MCF 10A (cell line): ENCODE data around the gene OAF. TPM values are rescaled to one million over a fixed set of nuclear protein-coding genes. Genes with fewer than 3 reads are reported as not detected.

Experiments
- BruUV-seq: library from RNA; stranded (reverse); fragments of 400-500 nt; replicated peaks from 2 replicates; lab custom pipeline; 2021; lab: Mats Ljungman, UMichigan
- CTCF ChIA-PET: fragments of 300-600 bp; sonication (Branson Sonifier 250); formaldehyde crosslinking; extraction: SDS; loops from one replicate; lab custom pipeline; 2021; ENCODE audit warnings: antibody characterized with exemption, inconsistent platforms; lab: Yijun Ruan, JAX
- POLR2A ChIA-PET: fragments of 300-600, 350-650 bp; sonication (Branson Sonifier 250); formaldehyde crosslinking; extraction: SDS; loops from one replicate; lab custom pipeline; 2020; ENCODE audit warnings: antibody characterized with exemption, inconsistent platforms; lab: Yijun Ruan, JAX
- DNase-seq: peaks from one replicate; pipeline ENCODE4 v3.0.0-alpha.2; 2018; ENCODE audit not compliant: unreplicated experiment
- H3K27ac Mint-ChIP-seq: one replicate; pipeline ENCODE4 v1.8.0; 2022; ENCODE audit warnings: mild to moderate bottlenecking, low read depth, mixed read lengths; ENCODE audit not compliant: unreplicated experiment
- H3K27me3 Mint-ChIP-seq: one replicate; pipeline ENCODE4 v1.8.0; 2022; ENCODE audit warnings: mixed read lengths; ENCODE audit not compliant: insufficient read depth, unreplicated experiment
- H3K36me3 Mint-ChIP-seq: one replicate; pipeline ENCODE4 v1.8.0; 2022; ENCODE audit warnings: mild to moderate bottlenecking, moderate library complexity, mixed read lengths; ENCODE audit not compliant: insufficient read depth, unreplicated experiment
- H3K4me1 Mint-ChIP-seq: one replicate; pipeline ENCODE4 v1.8.0; 2022; ENCODE audit warnings: mixed read lengths; ENCODE audit not compliant: insufficient read depth, unreplicated experiment
- H3K4me3 Mint-ChIP-seq: one replicate; pipeline ENCODE4 v1.8.0; 2022; ENCODE audit warnings: mild to moderate bottlenecking, moderate library complexity, mixed read lengths; ENCODE audit not compliant: unreplicated experiment
- H3K9me3 Mint-ChIP-seq: one replicate; pipeline ENCODE4 v1.8.0; 2022; ENCODE audit warnings: mixed read lengths; ENCODE audit not compliant: unreplicated experiment
- CTCF ChIP-seq: fragments of 200-600 bp; IDR thresholded peaks from one replicate; pipeline ENCODE4 v1.8.0; 2022; ENCODE audit warnings: antibody characterized with exemption, mild to moderate bottlenecking; ENCODE audit not compliant: unreplicated experiment
- intact Hi-C: fragments of 100-400 bp; cut with micrococcal nuclease; formaldehyde crosslinking; loops from 2 replicates; pipeline ENCODE4 v1.14.1; 2022
- total RNA-seq: library from RNA; stranded (reverse); gene quantifications from 2 replicates; pipeline ENCODE4 v1.2.3, GENCODE V29; 2022

The OAF gene
- total RNA-seq, 1 experiment from 2014 or later: 21.6 TPM

GRCh38 chr11:120199613-120200012 lies 11.2 kb upstream of the OAF start:
- no peak overlapping the region for H3K4me3 Mint-ChIP-seq
- no peak overlapping the region for H3K27ac Mint-ChIP-seq
- no TSS peak for BruUV-seq
- H3K27me3 Mint-ChIP-seq: no peaks in the 10 kb centered on the region
- H3K36me3 Mint-ChIP-seq: no peaks in the 10 kb centered on the region
- intact Hi-C loops: no loop called here
- ChIA-PET POLR2A (no interaction called here), CTCF (interaction anchor here (0.6 to 0.7 kb wide), 2 partner anchors 30 to 1272 kb away, joined by 3 read pairs; no protein-coding TSS in a partner anchor)
- H3K4me1 Mint-ChIP-seq: no peaks in the 10 kb centered on the region
- no peak for DNase-seq
- H3K9me3 Mint-ChIP-seq: no peaks in the 10 kb centered on the region
- no peak for TF ChIP-seq CTCF

GRCh38 chr11:120200677-120201076 lies 10.2 kb upstream of the OAF start:
- H3K36me3 Mint-ChIP-seq: no peaks in the 10 kb centered on the region
- H3K4me1 Mint-ChIP-seq: peaks cover 8% of the 10 kb centered on the region
- H3K4me3 Mint-ChIP-seq: no peak overlapping the region
- CTCF ChIA-PET: no interaction called here
- no peaks in the 10 kb centered on the region for H3K9me3 Mint-ChIP-seq
- no peak for DNase-seq
- POLR2A ChIA-PET: no interaction called here
- no TSS peak for BruUV-seq
- intact Hi-C loops: no loop called here
- TF ChIP-seq CTCF: no peak
- H3K27me3 Mint-ChIP-seq: no peaks in the 10 kb centered on the region
- H3K27ac Mint-ChIP-seq: no peak overlapping the region

- no peaks in the 10 kb centered on the region for H3K36me3 Mint-ChIP-seq
- H3K4me3 Mint-ChIP-seq: no peak overlapping the region
- no peak for TF ChIP-seq CTCF
- ChIA-PET CTCF (interaction anchor here (0.6 kb wide), 1 partner anchor 27 kb away, joined by 3 read pairs; no protein-coding TSS in a partner anchor), POLR2A (no interaction called here)
- intact Hi-C loops: no loop called here
- no peaks in the 10 kb centered on the region for H3K9me3 Mint-ChIP-seq
- no peaks in the 10 kb centered on the region for H3K27me3 Mint-ChIP-seq
- H3K4me1 Mint-ChIP-seq: peaks cover 15% of the 10 kb centered on the region
- BruUV-seq: no TSS peak
- H3K27ac Mint-ChIP-seq: no peak overlapping the region
- DNase-seq: no peak
These were observed 9.2 kb upstream of the OAF start for GRCh38 chr11:120201653-120202052.

- Mint-ChIP-seq H3K27me3 (no peaks in the 10 kb centered on the region), H3K36me3 (no peaks in the 10 kb centered on the region), H3K4me3 (no peak overlapping the region), H3K27ac (no peak overlapping the region), H3K4me1 (peaks cover 30% of the 10 kb centered on the region), H3K9me3 (no peaks in the 10 kb centered on the region)
- no peak for TF ChIP-seq CTCF
- intact Hi-C loops: no loop called here
- ChIA-PET POLR2A (no interaction called here), CTCF (interaction anchor here (0.6 to 1.0 kb wide), 4 partner anchors 28 to 829 kb away, joined by 3 to 4 read pairs (median 4); no protein-coding TSS in a partner anchor)
- no TSS peak for BruUV-seq
- no peak for DNase-seq
These were observed 7.2 kb upstream of the OAF start for GRCh38 chr11:120203626-120204025.
